GM12872 (cell line): ENCODE measurements around the gene LAMA3.

Experiments used
- CTCF ChIP-seq: IDR thresholded peaks from 3 replicates; pipeline ENCODE4 v1.5.1; 2011; ENCODE audit warnings: low read depth, mild to moderate bottlenecking, low read length, moderate library complexity; ENCODE audit not compliant: insufficient read depth

LAMA3 gene

GRCh38 chr18:23688528-23688927 is 725 bp upstream of the LAMA3 start:
- no peak for TF ChIP-seq CTCF

GRCh38 chr18:23689616-23690504 is 607 bp downstream of the LAMA3 start:
- TF ChIP-seq CTCF: no peak

GRCh38 chr18:23690505-23691068 is 1.3 kb downstream of the LAMA3 start:
- no peak for TF ChIP-seq CTCF

GRCh38 chr18:23693846-23694245 is 4.6 kb downstream of the LAMA3 start:
- no peak for TF ChIP-seq CTCF

- TF ChIP-seq CTCF: no peak
Measured at GRCh38 chr18:23694637-23695430, 5.6 kb downstream of the LAMA3 start.

- no peak for TF ChIP-seq CTCF
Measured at GRCh38 chr18:23701017-23701416, 11.8 kb downstream of the LAMA3 start.

GRCh38 chr18:23701544-23702064 is 12.4 kb downstream of the LAMA3 start:
- TF ChIP-seq CTCF: no peak
